ENCODE data around the gene DOK6.

DNA sequence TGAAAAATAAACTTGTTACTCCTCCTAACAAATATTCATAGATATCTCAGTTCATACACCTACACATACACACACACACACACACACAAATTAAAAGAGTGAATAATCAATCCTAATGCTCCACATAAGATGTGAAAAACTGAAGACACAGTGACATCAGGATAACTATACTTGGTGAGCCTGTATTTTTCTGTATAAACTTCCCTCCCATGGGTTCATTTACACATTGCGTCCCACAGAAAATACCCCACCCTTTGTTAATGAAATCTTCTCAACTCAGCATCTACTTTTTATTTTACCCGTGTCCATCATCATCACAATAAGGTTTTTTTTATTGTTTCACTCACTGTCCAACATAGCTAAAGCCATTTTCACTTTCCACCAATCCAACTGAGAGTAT is 486.6 kb downstream of the DOK6 start:
- TF ChIP-seq TAF1 (IDR thresholded peaks at IDR 0.05; ENCODE audit: borderline replicate concordance, insufficient read depth, low read length) (no peak), SIN3A (IDR thresholded peaks at IDR 0.05; ENCODE audit: borderline replicate concordance, insufficient read depth, low read length) (no peak), POLR2AphosphoS5 (IDR thresholded peaks at IDR 0.05; ENCODE audit: low read depth, low read length) (no peak), FOXP2 (optimal IDR thresholded peaks at IDR 0.05; ENCODE audit: borderline replicate concordance, extremely low read depth, extremely low read length, insufficient read depth) (no peak)
- TF ChIP-seq, protein P1, sequence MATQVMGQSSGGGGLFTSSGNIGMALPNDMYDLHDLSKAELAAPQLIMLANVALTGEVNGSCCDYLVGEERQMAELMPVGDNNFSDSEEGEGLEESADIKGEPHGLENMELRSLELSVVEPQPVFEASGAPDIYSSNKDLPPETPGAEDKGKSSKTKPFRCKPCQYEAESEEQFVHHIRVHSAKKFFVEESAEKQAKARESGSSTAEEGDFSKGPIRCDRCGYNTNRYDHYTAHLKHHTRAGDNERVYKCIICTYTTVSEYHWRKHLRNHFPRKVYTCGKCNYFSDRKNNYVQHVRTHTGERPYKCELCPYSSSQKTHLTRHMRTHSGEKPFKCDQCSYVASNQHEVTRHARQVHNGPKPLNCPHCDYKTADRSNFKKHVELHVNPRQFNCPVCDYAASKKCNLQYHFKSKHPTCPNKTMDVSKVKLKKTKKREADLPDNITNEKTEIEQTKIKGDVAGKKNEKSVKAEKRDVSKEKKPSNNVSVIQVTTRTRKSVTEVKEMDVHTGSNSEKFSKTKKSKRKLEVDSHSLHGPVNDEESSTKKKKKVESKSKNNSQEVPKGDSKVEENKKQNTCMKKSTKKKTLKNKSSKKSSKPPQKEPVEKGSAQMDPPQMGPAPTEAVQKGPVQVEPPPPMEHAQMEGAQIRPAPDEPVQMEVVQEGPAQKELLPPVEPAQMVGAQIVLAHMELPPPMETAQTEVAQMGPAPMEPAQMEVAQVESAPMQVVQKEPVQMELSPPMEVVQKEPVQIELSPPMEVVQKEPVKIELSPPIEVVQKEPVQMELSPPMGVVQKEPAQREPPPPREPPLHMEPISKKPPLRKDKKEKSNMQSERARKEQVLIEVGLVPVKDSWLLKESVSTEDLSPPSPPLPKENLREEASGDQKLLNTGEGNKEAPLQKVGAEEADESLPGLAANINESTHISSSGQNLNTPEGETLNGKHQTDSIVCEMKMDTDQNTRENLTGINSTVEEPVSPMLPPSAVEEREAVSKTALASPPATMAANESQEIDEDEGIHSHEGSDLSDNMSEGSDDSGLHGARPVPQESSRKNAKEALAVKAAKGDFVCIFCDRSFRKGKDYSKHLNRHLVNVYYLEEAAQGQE (IDR thresholded peaks at IDR 0.05; ENCODE audit: insufficient read depth in 1 of 2, low read depth in 2 of 2, low read length in 2 of 2), result no peak

All from PFSK-1 (cell line).